GM19468 (cell line): ENCODE data around the gene VASH2.

Source experiments
- ATAC-seq: cut with Tn5 transposase; IDR thresholded peaks from one replicate; pipeline ENCODE4 v1.9.1; 2021; ENCODE audit warnings: mild to moderate bottlenecking, moderate library complexity, moderate number of reproducible peaks; ENCODE audit not compliant: unreplicated experiment; ENCODE audit errors: extremely low read depth

VASH2 gene

GRCh38 chr1:212928323-212929291, 21.7 kb upstream of the VASH2 start:
- no peak for ATAC-seq

GRCh38 chr1:212930986-212931678, 19.2 kb upstream of the VASH2 start:
- no peak for ATAC-seq

- no peak for ATAC-seq
Measured at GRCh38 chr1:212933815-212934471, 16.4 kb upstream of the VASH2 start.

- ATAC-seq, result no peak
Measured at GRCh38 chr1:212935387-212935981, 14.9 kb upstream of the VASH2 start.

- no peak for ATAC-seq
Measured at GRCh38 chr1:212937034-212937433, 13.3 kb upstream of the VASH2 start.

- no peak for ATAC-seq
Measured at GRCh38 chr1:212938846-212939245, 11.5 kb upstream of the VASH2 start.

GRCh38 chr1:212941452-212941851, 8.9 kb upstream of the VASH2 start:
- ATAC-seq, result no peak

- no peak for ATAC-seq
Measured at GRCh38 chr1:212942679-212943392, 7.5 kb upstream of the VASH2 start.

GRCh38 chr1:212943393-212943710, 7.0 kb upstream of the VASH2 start:
- no peak for ATAC-seq

GRCh38 chr1:212944229-212944901, 6.0 kb upstream of the VASH2 start:
- no peak for ATAC-seq

GRCh38 chr1:212945056-212945455, 5.3 kb upstream of the VASH2 start:
- no peak for ATAC-seq

GRCh38 chr1:212945463-212946160, 4.7 kb upstream of the VASH2 start:
- no peak for ATAC-seq

GRCh38 chr1:212946872-212947271, 3.5 kb upstream of the VASH2 start:
- no peak for ATAC-seq

- ATAC-seq, result no peak
Measured at GRCh38 chr1:212949771-212950170, 570 bp upstream of the VASH2 start.

- ATAC-seq, result no peak
Measured at GRCh38 chr1:212951126-212951946, 995 bp downstream of the VASH2 start.

GRCh38 chr1:212951947-212952640, 1.8 kb downstream of the VASH2 start:
- no peak for ATAC-seq

GRCh38 chr1:212952641-212952976, 2.3 kb downstream of the VASH2 start:
- no peak for ATAC-seq

GRCh38 chr1:212953321-212953720, 3.0 kb downstream of the VASH2 start:
- ATAC-seq, result no peak
